Keratinocyte (primary cell): ENCODE results near the gene AHCYL2. TPM values are rescaled to one million over a fixed set of nuclear protein-coding genes. Genes with fewer than 3 reads are reported as not detected.
"Not testable (repeated sequence)": the region's sequence is repeated elsewhere in the genome, so short reads cannot be mapped to it uniquely, and the experiment has no call there.

Experiments used
- DNase-seq: peaks from one replicate; pipeline ENCODE4 v3.0.0-alpha.2; 2011; ENCODE audit warnings: low read depth, missing footprints, low spot score
- FAIRE-seq: peaks from 2 replicates; lab custom pipeline; 2011; peaks lifted over from hg19 to GRCh38; lab: Jason Lieb, UNC
- H2AFZ ChIP-seq: 2 replicates; pipeline ENCODE4 v1.6.0; 2012; ENCODE audit warnings: low read length, control low read depth, inconsistent platforms; ENCODE audit not compliant: control insufficient read depth
- H3K27ac ChIP-seq: 2 replicates; pipeline ENCODE4 v1.5.1; 2011; ENCODE audit warnings: low read length; ENCODE audit not compliant: control insufficient read depth, insufficient read depth
- H3K27me3 ChIP-seq: 3 replicates; pipeline ENCODE4 v1.6.0; 2011; ENCODE audit warnings: low read length; ENCODE audit not compliant: control insufficient read depth, insufficient read depth; ENCODE audit errors: extremely low read depth
- H3K36me3 ChIP-seq, 2 experiments: 2 replicates in 1 of 2; 3 replicates in 1 of 2; pipeline ENCODE4 v1.5.1; 2011; ENCODE audit warnings: low read length in 2 of 2, mild to moderate bottlenecking in 1 of 2; ENCODE audit not compliant: control insufficient read depth in 2 of 2, insufficient read depth in 2 of 2; ENCODE audit errors: extremely low read depth in 1 of 2
- H3K4me1 ChIP-seq: 3 replicates; pipeline ENCODE4 v1.5.1; 2011; ENCODE audit warnings: low read length; ENCODE audit not compliant: control insufficient read depth, insufficient read depth; ENCODE audit errors: extremely low read depth
- H3K4me2 ChIP-seq: 3 replicates; pipeline ENCODE4 v1.6.0; 2011; ENCODE audit warnings: low read depth, low read length; ENCODE audit not compliant: control insufficient read depth, insufficient read depth; ENCODE audit errors: extremely low read depth
- H3K4me3 ChIP-seq, 3 experiments: fragments of 200-600 bp in 1 of 3; sonication (generic) in 1 of 3; 2 replicates in 2 of 3; 3 replicates in 1 of 3; pipeline ENCODE4 v1.5.1; 2011 to 2016; ENCODE audit warnings: low read length in 3 of 3, mild to moderate bottlenecking in 3 of 3, control low read depth in 2 of 3, inconsistent platforms in 1 of 3, low read depth in 1 of 3, mixed read lengths in 1 of 3, mixed run types in 1 of 3, moderate library complexity in 1 of 3; ENCODE audit not compliant: control insufficient read depth in 2 of 3, insufficient read depth in 2 of 3; ENCODE audit errors: extremely low read depth in 1 of 3
- H3K79me2 ChIP-seq: 2 replicates; pipeline ENCODE4 v1.6.0; 2012; ENCODE audit warnings: low read length; ENCODE audit not compliant: control insufficient read depth, insufficient read depth
- H3K9ac ChIP-seq: 3 replicates; pipeline ENCODE4 v1.6.0; 2011; ENCODE audit warnings: low read length; ENCODE audit not compliant: control insufficient read depth, insufficient read depth; ENCODE audit errors: extremely low read depth
- H3K9me1 ChIP-seq: 3 replicates; pipeline ENCODE4 v1.6.0; 2011; ENCODE audit warnings: low read length; ENCODE audit not compliant: control insufficient read depth, insufficient read depth; ENCODE audit errors: extremely low read depth
- H3K9me3 ChIP-seq: 2 replicates; pipeline ENCODE4 v1.5.1; 2012; ENCODE audit warnings: low read depth, low read length; ENCODE audit not compliant: control insufficient read depth
- H4K20me1 ChIP-seq: 3 replicates; pipeline ENCODE4 v1.6.0; 2011; ENCODE audit warnings: low read length; ENCODE audit not compliant: control insufficient read depth, insufficient read depth; ENCODE audit errors: extremely low read depth
- EZH2 ChIP-seq: IDR thresholded peaks from one replicate; pipeline ENCODE4 v1.6.1; 2012; ENCODE audit warnings: inconsistent platforms, mild to moderate bottlenecking, low read length, moderate library complexity
- dilution Hi-C: fragments of 300-500 bp; cut with MboI; formaldehyde crosslinking; loops from one replicate; pipeline ENCODE4 v1.7.0; 2020; ENCODE audit warnings: low sequenced_read_pairs; ENCODE audit not compliant: extremely low pct_ligation_motif_present
- polyA plus RNA-seq, 5 experiments: library from polyadenylated mRNA; depleted of rRNA in 3 of 5; stranded (reverse) in 3 of 5; stranded (forward) in 1 of 5; unstranded in 1 of 5; fragments of >200 nt; gene quantifications; 1 replicate in 1 of 5; 2 replicates in 3 of 5; 3 replicates in 1 of 5; pipeline versions ENCODE4 v1.2.1 to v1.2.3, GENCODE V29; 2011 to 2012; ENCODE audit warnings: missing spikeins in 2 of 5, low read depth in 1 of 5, low replicate concordance in 1 of 5
- TF ChIP-seq, protein P1 (sequence below), 3 experiments: IDR thresholded peaks in 1 of 3; conservative IDR thresholded peaks in 1 of 3; optimal IDR thresholded peaks in 1 of 3; 2 replicates in 2 of 3; 3 replicates in 1 of 3; pipeline versions ENCODE3 to v1.5.1; 2011; ENCODE audit warnings: low read length in 3 of 3, mild to moderate bottlenecking in 3 of 3, moderate library complexity in 2 of 3, control low read depth in 1 of 3, inconsistent platforms in 1 of 3; ENCODE audit not compliant: insufficient read depth in 2 of 3; ENCODE audit errors: extremely low read depth in 1 of 3

AHCYL2 gene
- polyA plus RNA-seq, 1 donor (not counting 4 experiments of a cell fraction or from before 2014, with no cell fraction given), result 32.8 TPM

DNA sequence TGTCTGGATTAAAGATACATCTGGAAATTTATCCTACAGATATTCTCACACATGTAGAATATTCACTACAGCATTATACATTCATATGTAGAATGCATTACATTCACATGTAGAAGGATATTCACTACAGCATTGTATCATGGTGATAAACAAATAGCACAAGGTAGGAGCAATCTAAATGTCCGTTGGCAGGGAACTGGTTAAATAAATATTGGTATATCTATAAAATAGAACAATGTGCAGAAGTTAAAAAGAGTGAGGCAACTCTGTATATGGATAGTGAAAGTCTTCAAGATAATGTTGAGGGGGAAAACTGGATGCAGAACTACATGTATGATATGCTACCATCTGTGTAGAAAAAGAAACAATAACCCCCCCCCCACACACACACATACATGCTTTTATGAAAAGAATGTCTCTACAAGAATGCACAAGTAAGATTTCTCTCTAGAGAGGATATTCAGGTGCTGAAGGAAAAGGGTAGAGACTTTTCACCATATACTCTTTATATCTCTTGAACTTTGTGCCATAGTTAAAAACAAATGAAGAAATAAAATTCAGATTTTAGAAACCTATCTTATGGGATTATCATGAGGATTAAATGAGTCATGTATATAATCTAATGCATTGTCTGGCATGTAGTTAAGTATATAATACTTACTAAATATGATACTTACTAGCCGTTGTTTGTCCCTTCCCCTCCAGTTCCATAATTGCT is 123.4 kb downstream of the AHCYL2 start:
- H2AFZ ChIP-seq, result no peak overlapping the region
- H3K9ac ChIP-seq, result no peak overlapping the region
- no peaks in the 10 kb centered on the region for H3K79me2 ChIP-seq
- dilution Hi-C loops, result no loop called here
- TF ChIP-seq EZH2, result no peak
- TF ChIP-seq, protein P1, sequence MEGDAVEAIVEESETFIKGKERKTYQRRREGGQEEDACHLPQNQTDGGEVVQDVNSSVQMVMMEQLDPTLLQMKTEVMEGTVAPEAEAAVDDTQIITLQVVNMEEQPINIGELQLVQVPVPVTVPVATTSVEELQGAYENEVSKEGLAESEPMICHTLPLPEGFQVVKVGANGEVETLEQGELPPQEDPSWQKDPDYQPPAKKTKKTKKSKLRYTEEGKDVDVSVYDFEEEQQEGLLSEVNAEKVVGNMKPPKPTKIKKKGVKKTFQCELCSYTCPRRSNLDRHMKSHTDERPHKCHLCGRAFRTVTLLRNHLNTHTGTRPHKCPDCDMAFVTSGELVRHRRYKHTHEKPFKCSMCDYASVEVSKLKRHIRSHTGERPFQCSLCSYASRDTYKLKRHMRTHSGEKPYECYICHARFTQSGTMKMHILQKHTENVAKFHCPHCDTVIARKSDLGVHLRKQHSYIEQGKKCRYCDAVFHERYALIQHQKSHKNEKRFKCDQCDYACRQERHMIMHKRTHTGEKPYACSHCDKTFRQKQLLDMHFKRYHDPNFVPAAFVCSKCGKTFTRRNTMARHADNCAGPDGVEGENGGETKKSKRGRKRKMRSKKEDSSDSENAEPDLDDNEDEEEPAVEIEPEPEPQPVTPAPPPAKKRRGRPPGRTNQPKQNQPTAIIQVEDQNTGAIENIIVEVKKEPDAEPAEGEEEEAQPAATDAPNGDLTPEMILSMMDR (optimal IDR thresholded peaks at IDR 0.05 in 1 of 3, IDR thresholded peaks at IDR 0.05 in 1 of 3, conservative IDR thresholded peaks at IDR 0.05 in 1 of 3; ENCODE audit: extremely low read depth in 1 of 3, insufficient read depth in 2 of 3, low read length in 3 of 3), result no peak
- FAIRE-seq, result no peak
- H3K4me2 ChIP-seq, result no peak overlapping the region
- H3K9me1 ChIP-seq, result no peaks in the 10 kb centered on the region
- no peaks in the 10 kb centered on the region for H4K20me1 ChIP-seq
- H3K36me3 ChIP-seq, result no peaks in the 10 kb centered on the region
- H3K4me1 ChIP-seq, result peaks cover 3% of the 10 kb centered on the region
- no peak overlapping the region for H3K4me3 ChIP-seq
- no peaks in the 10 kb centered on the region for H3K9me3 ChIP-seq
- H3K27me3 ChIP-seq, result no peaks in the 10 kb centered on the region
- H3K27ac ChIP-seq, result no peak overlapping the region
- DNase-seq, result no peak

DNA sequence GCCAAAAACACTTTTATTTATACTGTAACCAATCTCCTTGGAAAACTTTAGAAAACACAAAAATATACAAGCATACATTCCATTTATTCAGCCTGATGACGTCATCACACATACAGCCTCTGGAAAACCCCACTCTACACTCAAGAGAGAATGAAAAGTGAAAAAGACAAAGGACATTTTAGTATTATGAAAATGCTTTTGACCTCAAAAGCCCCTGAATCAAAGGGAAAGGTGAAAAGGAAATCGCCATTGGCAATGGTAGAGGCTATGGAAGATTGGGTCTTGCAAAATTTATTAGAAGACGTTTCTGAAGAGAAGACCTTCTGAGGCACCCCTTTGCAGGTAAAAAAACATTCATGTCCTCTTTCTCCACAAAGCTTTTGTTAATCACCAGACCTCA is 126.5 kb downstream of the AHCYL2 start:
- Histone ChIP-seq H3K36me3 (peaks cover 0 to 1% of the 10 kb centered on the region in 2 experiments), H3K9ac (no peak overlapping the region), H2AFZ (no peak overlapping the region), H3K27me3 (no peaks in the 10 kb centered on the region), H3K4me3 (no peak overlapping the region), H3K27ac (no peak overlapping the region), H3K79me2 (no peaks in the 10 kb centered on the region), H4K20me1 (no peaks in the 10 kb centered on the region), H3K9me1 (no peaks in the 10 kb centered on the region), H3K4me2 (no peak overlapping the region), H3K9me3 (no peaks in the 10 kb centered on the region), H3K4me1 (no peaks in the 10 kb centered on the region)
- DNase-seq (no peak), FAIRE-seq (no peak)
- TF ChIP-seq, protein P1 (optimal IDR thresholded peaks at IDR 0.05 in 1 of 3, IDR thresholded peaks at IDR 0.05 in 1 of 3, conservative IDR thresholded peaks at IDR 0.05 in 1 of 3; ENCODE audit: extremely low read depth in 1 of 3, insufficient read depth in 2 of 3, low read length in 3 of 3), result no peak
- no peak for TF ChIP-seq EZH2
- dilution Hi-C loops, result no loop called here

DNA sequence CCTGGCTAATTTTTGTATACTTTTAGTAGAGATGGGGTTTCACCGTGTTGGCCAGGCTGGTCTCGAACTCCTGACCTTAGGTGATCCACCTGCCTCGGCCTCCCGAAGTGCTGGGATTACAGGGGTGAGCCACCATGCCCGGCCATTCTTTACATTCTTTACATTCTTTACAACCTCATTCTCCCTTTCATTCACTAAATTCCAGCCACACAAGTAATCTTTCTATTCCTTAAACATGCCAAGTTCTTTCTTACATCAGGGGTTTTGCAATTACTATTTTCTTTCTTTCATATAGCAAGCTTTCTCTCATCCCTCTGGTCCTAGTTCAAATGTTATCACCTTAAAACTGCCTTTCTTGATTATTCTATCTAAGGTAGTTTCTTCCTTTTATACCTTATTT is 128.3 kb downstream of the AHCYL2 start:
- H3K36me3 ChIP-seq, H3K9me3 ChIP-seq, H3K4me1 ChIP-seq, FAIRE-seq, DNase-seq, H3K4me2 ChIP-seq, H3K27ac ChIP-seq, dilution Hi-C loops, H3K9ac ChIP-seq, H3K9me1 ChIP-seq, H3K79me2 ChIP-seq, H4K20me1 ChIP-seq, H3K27me3 ChIP-seq, H3K4me3 ChIP-seq, H2AFZ ChIP-seq: not testable (repeated sequence)
